OCI-LY1 (cell line): Measurements from ENCODE around the gene SERPIND1.

Source experiments
- H2AFZ ChIP-seq: fragments of 200-600 bp; sonication (generic), shearing (Covaris generic); 2 replicates; pipeline ENCODE4 v1.6.0; 2014; ENCODE audit warnings: antibody characterized with exemption, mild to moderate bottlenecking, low read length
- H3F3A ChIP-seq: fragments of 200-600 bp; sonication (generic), shearing (Covaris generic); 2 replicates; pipeline ENCODE4 v1.6.0; 2014; ENCODE audit warnings: mild to moderate bottlenecking, antibody characterized with exemption, low read length, moderate library complexity; ENCODE audit not compliant: insufficient read depth
- H3K27ac ChIP-seq: fragments of 200-600 bp; sonication (generic); 2 replicates; pipeline ENCODE4 v1.5.1; 2014; ENCODE audit warnings: low read length, mixed run types, mild to moderate bottlenecking, low read depth; ENCODE audit not compliant: poor library complexity, severe bottlenecking
- H3K27me3 ChIP-seq: fragments of 200-600 bp; sonication (generic); 2 replicates; pipeline ENCODE4 v1.6.0; 2014; ENCODE audit warnings: antibody characterized with exemption, mild to moderate bottlenecking, low read length, moderate library complexity; ENCODE audit not compliant: insufficient read depth
- H3K36me3 ChIP-seq: fragments of 200-600 bp; sonication (generic); 2 replicates; pipeline ENCODE4 v1.6.1; 2014; ENCODE audit warnings: mild to moderate bottlenecking, antibody characterized with exemption, low read length, moderate library complexity, mixed read lengths; ENCODE audit not compliant: insufficient read depth
- H3K4me1 ChIP-seq: fragments of 200-600 bp; sonication (generic); 2 replicates; pipeline ENCODE4 v1.5.1; 2014; ENCODE audit warnings: mild to moderate bottlenecking, low read length, moderate library complexity; ENCODE audit not compliant: insufficient read depth, severe bottlenecking
- H3K4me2 ChIP-seq: fragments of 200-600 bp; sonication (generic), shearing (Covaris generic); 2 replicates; pipeline ENCODE4 v1.6.1; 2014; ENCODE audit warnings: low read length
- H3K4me3 ChIP-seq: fragments of 200-600 bp; sonication (generic); 2 replicates; pipeline ENCODE4 v1.5.1; 2014; ENCODE audit warnings: low read length, low read depth, mild to moderate bottlenecking, mixed read lengths; ENCODE audit not compliant: poor library complexity, severe bottlenecking
- H3K79me2 ChIP-seq: fragments of 200-600 bp; shearing (Covaris generic); 2 replicates; pipeline ENCODE4 v1.6.1; 2016; ENCODE audit warnings: mixed run types, low read length, mixed read lengths; ENCODE audit not compliant: insufficient read depth
- H3K9ac ChIP-seq: fragments of 200-600 bp; sonication (generic), shearing (Covaris generic); 2 replicates; pipeline ENCODE4 v1.6.1; 2014; ENCODE audit warnings: mild to moderate bottlenecking, low read length, mixed read lengths
- H3K9me2 ChIP-seq: fragments of 200-600 bp; sonication (generic), shearing (Covaris generic); 2 replicates; pipeline ENCODE4 v1.6.1; 2014; ENCODE audit warnings: low read depth, mild to moderate bottlenecking, low read length, mixed read lengths
- H3K9me3 ChIP-seq: fragments of 200-600 bp; shearing (Covaris generic); 2 replicates; pipeline ENCODE4 v1.6.1; 2014; ENCODE audit warnings: low read length, mixed read lengths
- H4K20me1 ChIP-seq: fragments of 200-600 bp; sonication (generic), shearing (Covaris generic); 2 replicates; pipeline ENCODE4 v1.6.0; 2016; ENCODE audit warnings: mild to moderate bottlenecking, low read length; ENCODE audit not compliant: insufficient read depth
- EZH2 ChIP-seq: fragments of 200-600 bp; sonication (generic), shearing (Covaris generic); IDR thresholded peaks from 2 replicates; pipeline ENCODE4 v1.8.0; 2017; ENCODE audit warnings: borderline replicate concordance, mixed run types, mild to moderate bottlenecking, antibody characterized with exemption, low read length, moderate library complexity, mixed read lengths
- TF ChIP-seq, protein P1 (sequence below): fragments of 200-600 bp; sonication (generic), shearing (Covaris generic); IDR thresholded peaks from 2 replicates; pipeline ENCODE4 v1.5.1; 2017; ENCODE audit warnings: mild to moderate bottlenecking, antibody characterized with exemption, low read length, moderate library complexity, mixed read lengths

SERPIND1 gene

DNA sequence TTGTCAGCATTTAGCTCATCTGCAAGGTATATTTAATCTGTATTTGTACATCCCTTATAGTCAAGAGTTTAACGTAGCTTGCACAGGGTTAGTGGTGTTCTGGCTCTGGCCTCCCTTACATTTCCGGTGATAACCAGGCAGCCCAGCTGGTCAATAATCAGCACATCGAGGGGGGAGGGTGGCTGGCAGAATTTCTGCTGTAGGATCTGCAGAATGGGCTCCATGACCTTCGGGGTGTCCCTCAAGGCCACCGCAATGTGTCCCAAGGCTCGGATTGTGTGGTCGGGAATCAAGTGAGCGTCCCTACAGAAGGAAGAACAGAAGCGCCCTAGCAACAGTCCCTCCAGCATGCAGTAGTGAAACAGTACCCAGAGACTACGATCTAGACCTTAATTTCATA, 25.1 kb downstream of the SERPIND1 start:
- Histone ChIP-seq H3K9me2 (no peaks in the 10 kb centered on the region), H3K4me3 (no peak overlapping the region), H3K27me3 (no peaks in the 10 kb centered on the region), H3K79me2 (no peaks in the 10 kb centered on the region), H4K20me1 (no peaks in the 10 kb centered on the region), H3K4me1 (no peaks in the 10 kb centered on the region), H2AFZ (no peak overlapping the region), H3K9ac (no peak overlapping the region), H3F3A (no peaks in the 10 kb centered on the region), H3K27ac (no peak overlapping the region), H3K9me3 (no peaks in the 10 kb centered on the region), H3K4me2 (no peak overlapping the region), H3K36me3 (peaks cover 83% of the 10 kb centered on the region)
- TF ChIP-seq, protein P1, sequence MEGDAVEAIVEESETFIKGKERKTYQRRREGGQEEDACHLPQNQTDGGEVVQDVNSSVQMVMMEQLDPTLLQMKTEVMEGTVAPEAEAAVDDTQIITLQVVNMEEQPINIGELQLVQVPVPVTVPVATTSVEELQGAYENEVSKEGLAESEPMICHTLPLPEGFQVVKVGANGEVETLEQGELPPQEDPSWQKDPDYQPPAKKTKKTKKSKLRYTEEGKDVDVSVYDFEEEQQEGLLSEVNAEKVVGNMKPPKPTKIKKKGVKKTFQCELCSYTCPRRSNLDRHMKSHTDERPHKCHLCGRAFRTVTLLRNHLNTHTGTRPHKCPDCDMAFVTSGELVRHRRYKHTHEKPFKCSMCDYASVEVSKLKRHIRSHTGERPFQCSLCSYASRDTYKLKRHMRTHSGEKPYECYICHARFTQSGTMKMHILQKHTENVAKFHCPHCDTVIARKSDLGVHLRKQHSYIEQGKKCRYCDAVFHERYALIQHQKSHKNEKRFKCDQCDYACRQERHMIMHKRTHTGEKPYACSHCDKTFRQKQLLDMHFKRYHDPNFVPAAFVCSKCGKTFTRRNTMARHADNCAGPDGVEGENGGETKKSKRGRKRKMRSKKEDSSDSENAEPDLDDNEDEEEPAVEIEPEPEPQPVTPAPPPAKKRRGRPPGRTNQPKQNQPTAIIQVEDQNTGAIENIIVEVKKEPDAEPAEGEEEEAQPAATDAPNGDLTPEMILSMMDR, result no peak
- no peak for TF ChIP-seq EZH2

DNA sequence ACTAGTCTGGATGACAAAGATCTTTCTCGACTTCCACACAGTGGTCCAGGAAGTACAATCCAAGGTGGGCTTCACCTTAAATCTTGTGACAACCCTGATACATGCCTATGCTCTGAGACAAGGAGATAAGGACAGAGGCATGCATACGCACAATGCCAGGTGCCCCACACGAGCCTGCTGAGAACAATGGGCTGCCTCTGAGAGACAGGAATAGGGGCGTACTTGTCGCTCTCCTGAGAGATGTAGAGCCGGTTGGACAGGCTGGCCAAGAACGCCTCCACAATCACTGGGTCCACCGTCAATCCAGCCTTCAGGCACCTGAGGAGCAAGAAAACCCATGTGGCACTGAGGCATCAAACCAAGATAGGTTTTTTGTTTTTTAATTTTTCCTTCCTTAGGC, 25.5 kb downstream of the SERPIND1 start:
- H3F3A ChIP-seq, result no peaks in the 10 kb centered on the region
- no peak overlapping the region for H2AFZ ChIP-seq
- no peaks in the 10 kb centered on the region for H3K9me3 ChIP-seq
- H3K27ac ChIP-seq, result no peak overlapping the region
- H3K9ac ChIP-seq, result no peak overlapping the region
- no peak overlapping the region for H3K4me3 ChIP-seq
- H3K4me1 ChIP-seq, result no peaks in the 10 kb centered on the region
- H3K27me3 ChIP-seq, result no peaks in the 10 kb centered on the region
- no peaks in the 10 kb centered on the region for H3K9me2 ChIP-seq
- TF ChIP-seq EZH2, result no peak
- TF ChIP-seq, protein P1, result no peak
- H4K20me1 ChIP-seq, result no peaks in the 10 kb centered on the region
- no peaks in the 10 kb centered on the region for H3K79me2 ChIP-seq
- H3K36me3 ChIP-seq, result peaks cover 87% of the 10 kb centered on the region
- H3K4me2 ChIP-seq, result no peak overlapping the region

DNA sequence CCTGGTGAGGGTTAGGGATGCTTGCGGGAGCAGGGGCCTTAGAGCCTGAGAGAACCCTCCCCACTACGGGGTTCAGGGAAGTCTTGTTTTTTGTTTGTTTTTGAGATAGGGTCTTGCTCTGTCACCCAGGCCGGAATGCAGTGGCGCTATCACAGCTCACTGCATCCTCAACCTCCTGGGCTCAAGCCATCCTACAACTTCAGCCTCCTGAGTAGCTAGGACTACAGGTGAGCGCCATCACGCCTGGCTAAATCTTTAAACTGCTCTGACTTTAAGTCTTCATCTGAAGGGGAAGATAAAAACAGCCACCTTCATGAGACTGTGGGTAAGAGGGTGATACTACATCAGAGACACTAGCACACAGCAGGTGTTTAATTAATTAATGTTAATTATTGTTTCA, 28.5 kb downstream of the SERPIND1 start:
- Histone ChIP-seq H3K9me2 (no peaks in the 10 kb centered on the region), H3K27ac (no peak overlapping the region), H3K4me2 (no peak overlapping the region), H3K4me1 (no peaks in the 10 kb centered on the region), H2AFZ (no peak overlapping the region), H3K9me3 (no peaks in the 10 kb centered on the region), H4K20me1 (no peaks in the 10 kb centered on the region), H3K4me3 (no peak overlapping the region), H3K36me3 (peaks cover 87% of the 10 kb centered on the region), H3K27me3 (no peaks in the 10 kb centered on the region), H3F3A (no peaks in the 10 kb centered on the region), H3K79me2 (no peaks in the 10 kb centered on the region), H3K9ac (no peak overlapping the region)
- TF ChIP-seq, protein P1, result no peak
- no peak for TF ChIP-seq EZH2
